ENCODE results near the gene CACNB2. TPM values are rescaled to one million over a fixed set of nuclear protein-coding genes. Genes with fewer than 3 reads are reported as not detected.

CACNB2 gene
- total and polyA plus RNA-seq, 10 of the 15 experiments (the other 5 are each of a cell fraction or from before 2014, with no cell fraction given): 0.62 to 8.1 (median 1.2) TPM

DNA sequence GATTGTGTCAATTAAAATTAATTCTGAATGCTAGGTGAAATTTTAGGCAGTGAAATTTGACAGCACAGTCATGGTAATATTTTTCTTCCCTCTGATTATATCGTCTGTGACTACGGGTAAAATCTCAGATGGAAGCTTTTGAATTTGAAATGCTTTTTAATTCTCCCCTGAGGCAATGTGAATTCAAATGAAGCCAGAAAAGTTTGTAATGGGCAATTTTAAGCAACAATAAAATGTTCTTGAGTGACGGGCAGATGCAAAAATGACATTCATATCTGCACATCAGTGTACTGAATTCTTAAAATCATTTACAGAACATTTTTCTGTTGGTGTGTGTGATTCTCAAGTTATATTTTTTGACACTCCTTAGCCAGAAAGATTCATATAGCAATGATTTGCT lies 376.6 kb downstream of the CACNB2 start:
- POLR2A ChIA-PET: no interaction called here
- ATAC-seq (no peak), FAIRE-seq (no peak), DNase-seq (ENCODE audit: low read depth, low spot score) (no peak)
- Histone ChIP-seq H2AFZ (ENCODE audit: control insufficient read depth, low read depth, low read length) (no peak overlapping the region), H3K9ac (ENCODE audit: control insufficient read depth, insufficient read depth, low read length) (no peak overlapping the region), H3K79me2 (ENCODE audit: control insufficient read depth, insufficient read depth, low read length) (no peaks in the 10 kb centered on the region), H3K4me1 (ENCODE audit: control insufficient read depth, insufficient read depth, low read length) (no peaks in the 10 kb centered on the region), H3K27ac (ENCODE audit: control insufficient read depth, insufficient read depth) (no peak overlapping the region), H3K4me2 (ENCODE audit: control insufficient read depth, insufficient read depth) (no peak overlapping the region), H3K9me3 (replicated peaks; ENCODE audit: control insufficient read depth, insufficient read depth, low read length) (no peaks in the 10 kb centered on the region), H3K27me3 (replicated peaks in 1 of 2; ENCODE audit: control insufficient read depth in 2 of 2, insufficient read depth in 2 of 2, low read length in 1 of 2) (no peaks in the 10 kb centered on the region), H3K36me3 (ENCODE audit: control insufficient read depth in 2 of 2, insufficient read depth in 2 of 2, low read length in 1 of 2) (no peaks in the 10 kb centered on the region; a peak in 1 of 4 replicates), H3K4me3 (no peak overlapping the region), H4K20me1 (ENCODE audit: control insufficient read depth, insufficient read depth) (no peaks in the 10 kb centered on the region)
- WGBS (ENCODE audit: insufficient coverage, insufficient replicate concordance, low lambda C conversion rate, missing lambda C conversion rate): 95% methylated on average over 3 of the region's 3 CpGs
- intact Hi-C loops (cut with micrococcal nuclease; ENCODE audit: unreplicated experiment): no loop called here
- TF ChIP-seq STAT1 (conservative IDR thresholded peaks at IDR 0.05): no peak
- no peak for TF ChIP-seq ZSCAN29 (IDR thresholded peaks at IDR 0.05)
- no peak for TF ChIP-seq SP1 (IDR thresholded peaks at IDR 0.05; ENCODE audit: low read depth, low read length)
- TF ChIP-seq ETV6 (conservative IDR thresholded peaks at IDR 0.05 in 1 of 2, IDR thresholded peaks at IDR 0.05 in 1 of 2; ENCODE audit: borderline replicate concordance in 1 of 2, low read depth in 1 of 2): no peak
- no peak for TF ChIP-seq EGR1 (IDR thresholded peaks at IDR 0.05; ENCODE audit: borderline replicate concordance in 1 of 2, low read depth in 2 of 2, low read length in 2 of 2)
- TF ChIP-seq MTA3 (IDR thresholded peaks at IDR 0.05; ENCODE audit: borderline replicate concordance, low read length): no peak
- no peak for TF ChIP-seq SIN3A (IDR thresholded peaks at IDR 0.05; ENCODE audit: low read depth, low read length)
- TF ChIP-seq E4F1 (IDR thresholded peaks at IDR 0.05; ENCODE audit: borderline replicate concordance, partially characterized antibody): no peak
- TF ChIP-seq NR2F1 (conservative IDR thresholded peaks at IDR 0.05): no peak
- TF ChIP-seq, protein P1, sequence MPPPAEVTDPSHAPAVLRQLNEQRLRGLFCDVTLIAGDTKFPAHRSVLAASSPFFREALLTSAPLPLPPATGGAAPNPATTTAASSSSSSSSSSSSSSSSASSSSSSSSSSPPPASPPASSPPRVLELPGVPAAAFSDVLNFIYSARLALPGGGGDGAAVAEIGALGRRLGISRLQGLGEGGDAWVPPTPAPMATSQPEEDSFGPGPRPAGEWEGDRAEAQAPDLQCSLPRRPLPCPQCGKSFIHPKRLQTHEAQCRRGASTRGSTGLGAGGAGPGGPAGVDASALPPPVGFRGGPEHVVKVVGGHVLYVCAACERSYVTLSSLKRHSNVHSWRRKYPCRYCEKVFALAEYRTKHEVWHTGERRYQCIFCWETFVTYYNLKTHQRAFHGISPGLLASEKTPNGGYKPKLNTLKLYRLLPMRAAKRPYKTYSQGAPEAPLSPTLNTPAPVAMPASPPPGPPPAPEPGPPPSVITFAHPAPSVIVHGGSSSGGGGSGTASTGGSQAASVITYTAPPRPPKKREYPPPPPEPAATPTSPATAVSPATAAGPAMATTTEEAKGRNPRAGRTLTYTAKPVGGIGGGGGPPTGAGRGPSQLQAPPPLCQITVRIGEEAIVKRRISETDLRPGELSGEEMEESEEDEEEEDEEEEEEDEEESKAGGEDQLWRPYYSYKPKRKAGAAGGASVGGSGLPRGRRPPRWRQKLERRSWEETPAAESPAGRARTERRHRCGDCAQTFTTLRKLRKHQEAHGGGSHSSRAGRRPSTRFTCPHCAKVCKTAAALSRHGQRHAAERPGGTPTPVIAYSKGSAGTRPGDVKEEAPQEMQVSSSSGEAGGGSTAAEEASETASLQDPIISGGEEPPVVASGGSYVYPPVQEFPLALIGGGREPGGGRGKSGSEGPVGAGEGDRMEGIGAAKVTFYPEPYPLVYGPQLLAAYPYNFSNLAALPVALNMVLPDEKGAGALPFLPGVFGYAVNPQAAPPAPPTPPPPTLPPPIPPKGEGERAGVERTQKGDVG (CRISPR knock-in tag; IDR thresholded peaks at IDR 0.05): no peak
- TF ChIP-seq, protein P2, sequence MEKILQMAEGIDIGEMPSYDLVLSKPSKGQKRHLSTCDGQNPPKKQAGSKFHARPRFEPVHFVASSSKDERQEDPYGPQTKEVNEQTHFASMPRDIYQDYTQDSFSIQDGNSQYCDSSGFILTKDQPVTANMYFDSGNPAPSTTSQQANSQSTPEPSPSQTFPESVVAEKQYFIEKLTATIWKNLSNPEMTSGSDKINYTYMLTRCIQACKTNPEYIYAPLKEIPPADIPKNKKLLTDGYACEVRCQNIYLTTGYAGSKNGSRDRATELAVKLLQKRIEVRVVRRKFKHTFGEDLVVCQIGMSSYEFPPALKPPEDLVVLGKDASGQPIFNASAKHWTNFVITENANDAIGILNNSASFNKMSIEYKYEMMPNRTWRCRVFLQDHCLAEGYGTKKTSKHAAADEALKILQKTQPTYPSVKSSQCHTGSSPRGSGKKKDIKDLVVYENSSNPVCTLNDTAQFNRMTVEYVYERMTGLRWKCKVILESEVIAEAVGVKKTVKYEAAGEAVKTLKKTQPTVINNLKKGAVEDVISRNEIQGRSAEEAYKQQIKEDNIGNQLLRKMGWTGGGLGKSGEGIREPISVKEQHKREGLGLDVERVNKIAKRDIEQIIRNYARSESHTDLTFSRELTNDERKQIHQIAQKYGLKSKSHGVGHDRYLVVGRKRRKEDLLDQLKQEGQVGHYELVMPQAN (conservative IDR thresholded peaks at IDR 0.05): no peak
- no peak for TF ChIP-seq EED (IDR thresholded peaks at IDR 0.05; ENCODE audit: low read depth)
- no peak for TF ChIP-seq ZNF217 (IDR thresholded peaks at IDR 0.05)
- in situ Hi-C loops (cut with MboI): no loop called here
- RAD21 ChIA-PET (ENCODE audit: unreplicated experiment): no interaction called here
- CTCF ChIA-PET: no interaction called here
- SMC1A ChIA-PET (ENCODE audit: uncharacterized antibody, unreplicated experiment): interaction anchor here (1.4 to 1.9 kb wide), 2 partner anchors 10 to 16 kb away, joined by 3 to 5 read pairs; no protein-coding TSS in a partner anchor
- no TSS peak for BruUV-seq (replicated peaks)

Data from GM12878 (cell line).